Neural progenitor cell (in vitro differentiated cells): ENCODE measurements around the gene EVPLL. TPM values are rescaled to one million over a fixed set of nuclear protein-coding genes. Genes with fewer than 3 reads are reported as not detected.
"Not testable (repeated sequence)": the region's sequence is repeated elsewhere in the genome, so short reads cannot be mapped to it uniquely, and the experiment has no call there.

Experiments
- DNase-seq: peaks from one replicate; pipeline ENCODE4 v3.0.0-alpha.2; 2016; ENCODE audit warnings: low spot score
- H2AFZ ChIP-seq: fragments of 200-600 bp; sonication (generic); replicated peaks from 2 replicates; pipeline ENCODE4 v1.6.1; 2016; ENCODE audit warnings: antibody characterized with exemption
- H3F3A ChIP-seq: fragments of 200-600 bp; sonication (generic); 2 replicates; pipeline ENCODE4 v1.6.1; 2016; ENCODE audit warnings: antibody characterized with exemption, low read depth
- H3K27ac ChIP-seq: fragments of 200-600 bp; sonication (generic); 2 replicates; pipeline ENCODE4 v1.5.1; 2016; ENCODE audit warnings: mild to moderate bottlenecking
- H3K27me3 ChIP-seq: fragments of 200-600 bp; sonication (generic); 2 replicates; pipeline ENCODE4 v1.6.1; 2016; ENCODE audit warnings: mild to moderate bottlenecking, moderate library complexity
- H3K36me3 ChIP-seq: fragments of 200-600 bp; sonication (generic); 2 replicates; pipeline ENCODE4 v1.5.1; 2016
- H3K4me1 ChIP-seq: fragments of 200-600 bp; sonication (generic); 2 replicates; pipeline ENCODE4 v1.6.1; 2016; ENCODE audit warnings: mixed run types
- H3K4me2 ChIP-seq: fragments of 200-600 bp; sonication (generic); 2 replicates; pipeline ENCODE4 v1.6.1; 2016
- H3K4me3 ChIP-seq: fragments of 200-600 bp; sonication (generic); 2 replicates; pipeline ENCODE4 v1.5.1; 2016
- H3K79me2 ChIP-seq: fragments of 200-600 bp; sonication (generic); 2 replicates; pipeline ENCODE4 v1.6.1; 2016; ENCODE audit warnings: low read depth
- H3K9ac ChIP-seq: fragments of 200-600 bp; sonication (generic); 2 replicates; pipeline ENCODE4 v1.6.1; 2016
- H3K9me3 ChIP-seq: fragments of 200-600 bp; sonication (generic); 2 replicates; pipeline ENCODE4 v1.5.1; 2016; ENCODE audit warnings: low read depth
- H4K20me1 ChIP-seq: fragments of 200-600 bp; sonication (generic); 2 replicates; pipeline ENCODE4 v1.6.1; 2016; ENCODE audit warnings: low read depth
- H3K27ac Mint-ChIP-seq: 3 replicates; pipeline ENCODE4 v1.8.0; 2021; ENCODE audit warnings: mixed read lengths
- H3K27me3 Mint-ChIP-seq: 2 replicates; pipeline ENCODE4 v1.8.0; 2022; ENCODE audit warnings: low read depth, mild to moderate bottlenecking, inconsistent platforms, moderate library complexity, mixed read lengths; ENCODE audit not compliant: insufficient read depth
- H3K36me3 Mint-ChIP-seq: 3 replicates; pipeline ENCODE4 v1.8.0; 2021; ENCODE audit warnings: mixed read lengths
- H3K4me1 Mint-ChIP-seq: 3 replicates; pipeline ENCODE4 v1.8.0; 2021; ENCODE audit warnings: mixed read lengths
- H3K4me3 Mint-ChIP-seq: 3 replicates; pipeline ENCODE4 v1.8.0; 2021; ENCODE audit warnings: mild to moderate bottlenecking, moderate library complexity, mixed read lengths
- H3K9me3 Mint-ChIP-seq: 3 replicates; pipeline ENCODE4 v1.8.0; 2020; ENCODE audit warnings: mixed read lengths
- EZH2 ChIP-seq: fragments of 200-600 bp; sonication (generic); IDR thresholded peaks from 2 replicates; pipeline ENCODE4 v1.6.1; 2017; ENCODE audit warnings: antibody characterized with exemption, mild to moderate bottlenecking, moderate library complexity
- EZH2phosphoT487 ChIP-seq: fragments of 200-600 bp; sonication (generic); IDR thresholded peaks from 2 replicates; pipeline ENCODE4 v1.6.1; 2017; ENCODE audit warnings: antibody characterized with exemption
- total RNA-seq: library from RNA; depleted of rRNA; stranded (reverse); fragments of >200 nt; gene quantifications from 2 replicates; pipeline ENCODE4 v1.2.3, GENCODE V29; 2015; ENCODE audit warnings: low replicate concordance
- TF ChIP-seq, protein P1 (sequence below): fragments of 200-600 bp; sonication (generic); IDR thresholded peaks from 2 replicates; pipeline ENCODE4 v1.5.1; 2017; ENCODE audit warnings: antibody characterized with exemption, mild to moderate bottlenecking

EVPLL gene
- total RNA-seq, 1 donor from 2014 or later = not detected

DNA sequence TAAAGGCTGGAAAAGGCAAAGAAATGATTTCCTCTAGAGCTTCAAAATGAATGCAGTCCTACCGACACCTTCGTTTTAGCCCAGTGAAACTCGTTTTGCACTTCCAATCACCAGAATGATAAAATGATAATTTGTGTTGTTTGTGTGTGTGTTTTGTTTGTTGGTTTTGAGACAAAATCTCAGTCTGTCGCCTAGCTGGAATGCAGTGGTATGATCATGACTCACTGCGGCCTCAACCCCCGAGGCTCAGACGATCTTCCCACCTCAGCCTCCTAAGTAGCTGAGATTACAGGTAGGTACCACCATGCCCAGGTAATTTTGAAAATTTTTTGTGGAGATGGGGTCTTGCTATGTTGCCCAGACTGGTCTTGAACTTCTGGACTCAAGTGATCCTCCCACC lies 3.4 kb upstream of the EVPLL start:
- Mint-ChIP-seq H3K36me3 (no peaks in the 10 kb centered on the region), H3K27me3 (peaks cover 9% of the 10 kb centered on the region), H3K4me3 (no peak overlapping the region), H3K9me3 (peaks cover 2% of the 10 kb centered on the region), H3K4me1 (no peaks in the 10 kb centered on the region), H3K27ac (no peak overlapping the region)
- H3F3A ChIP-seq = no peaks in the 10 kb centered on the region
- H3K4me1 ChIP-seq = no peaks in the 10 kb centered on the region
- no peak overlapping the region for H3K4me3 ChIP-seq
- no peaks in the 10 kb centered on the region for H3K9me3 ChIP-seq
- no peaks in the 10 kb centered on the region for H3K79me2 ChIP-seq
- no peaks in the 10 kb centered on the region for H3K27me3 ChIP-seq
- DNase-seq = no peak
- no peak overlapping the region for H2AFZ ChIP-seq
- H4K20me1 ChIP-seq = no peaks in the 10 kb centered on the region
- H3K9ac ChIP-seq = no peak overlapping the region
- H3K36me3 ChIP-seq = no peaks in the 10 kb centered on the region
- TF ChIP-seq, protein P1, sequence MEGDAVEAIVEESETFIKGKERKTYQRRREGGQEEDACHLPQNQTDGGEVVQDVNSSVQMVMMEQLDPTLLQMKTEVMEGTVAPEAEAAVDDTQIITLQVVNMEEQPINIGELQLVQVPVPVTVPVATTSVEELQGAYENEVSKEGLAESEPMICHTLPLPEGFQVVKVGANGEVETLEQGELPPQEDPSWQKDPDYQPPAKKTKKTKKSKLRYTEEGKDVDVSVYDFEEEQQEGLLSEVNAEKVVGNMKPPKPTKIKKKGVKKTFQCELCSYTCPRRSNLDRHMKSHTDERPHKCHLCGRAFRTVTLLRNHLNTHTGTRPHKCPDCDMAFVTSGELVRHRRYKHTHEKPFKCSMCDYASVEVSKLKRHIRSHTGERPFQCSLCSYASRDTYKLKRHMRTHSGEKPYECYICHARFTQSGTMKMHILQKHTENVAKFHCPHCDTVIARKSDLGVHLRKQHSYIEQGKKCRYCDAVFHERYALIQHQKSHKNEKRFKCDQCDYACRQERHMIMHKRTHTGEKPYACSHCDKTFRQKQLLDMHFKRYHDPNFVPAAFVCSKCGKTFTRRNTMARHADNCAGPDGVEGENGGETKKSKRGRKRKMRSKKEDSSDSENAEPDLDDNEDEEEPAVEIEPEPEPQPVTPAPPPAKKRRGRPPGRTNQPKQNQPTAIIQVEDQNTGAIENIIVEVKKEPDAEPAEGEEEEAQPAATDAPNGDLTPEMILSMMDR = no peak
- no peak for TF ChIP-seq EZH2phosphoT487
- no peak overlapping the region for H3K27ac ChIP-seq
- H3K4me2 ChIP-seq = no peak overlapping the region

DNA sequence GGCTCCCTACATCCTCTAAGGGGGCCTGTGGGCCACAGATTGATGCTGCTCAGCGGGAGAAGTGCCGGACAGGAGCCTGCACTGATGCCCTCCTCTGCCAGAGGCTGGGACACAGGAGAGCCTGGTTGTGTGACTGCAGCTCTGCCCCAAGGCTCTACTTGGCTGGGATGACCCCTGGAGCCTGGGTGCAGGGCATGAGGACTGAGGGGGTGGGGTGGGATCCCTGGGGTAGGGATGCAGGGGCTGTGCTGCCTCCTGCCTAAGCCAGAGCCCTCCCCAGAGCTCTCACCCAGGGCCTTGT lies 577 bp downstream of the EVPLL start:
- Histone ChIP-seq H3K27me3 (no peaks in the 10 kb centered on the region), H3F3A (no peaks in the 10 kb centered on the region), H3K36me3 (no peaks in the 10 kb centered on the region), H3K4me1 (no peaks in the 10 kb centered on the region), H2AFZ (no peak overlapping the region), H3K4me2 (no peak overlapping the region), H4K20me1 (no peaks in the 10 kb centered on the region), H3K4me3 (no peak overlapping the region), H3K9ac (no peak overlapping the region), H3K9me3 (no peaks in the 10 kb centered on the region), H3K27ac (no peak overlapping the region), H3K79me2 (no peaks in the 10 kb centered on the region)
- peaks cover 2% of the 10 kb centered on the region for H3K9me3 Mint-ChIP-seq
- H3K4me3 Mint-ChIP-seq = no peak overlapping the region
- no peaks in the 10 kb centered on the region for H3K4me1 Mint-ChIP-seq
- H3K27me3 Mint-ChIP-seq = peaks cover 2% of the 10 kb centered on the region
- TF ChIP-seq, protein P1 = no peak
- no peak for TF ChIP-seq EZH2phosphoT487
- TF ChIP-seq EZH2 = no peak
- H3K27ac Mint-ChIP-seq = no peak overlapping the region
- no peaks in the 10 kb centered on the region for H3K36me3 Mint-ChIP-seq
- no peak for DNase-seq

DNA sequence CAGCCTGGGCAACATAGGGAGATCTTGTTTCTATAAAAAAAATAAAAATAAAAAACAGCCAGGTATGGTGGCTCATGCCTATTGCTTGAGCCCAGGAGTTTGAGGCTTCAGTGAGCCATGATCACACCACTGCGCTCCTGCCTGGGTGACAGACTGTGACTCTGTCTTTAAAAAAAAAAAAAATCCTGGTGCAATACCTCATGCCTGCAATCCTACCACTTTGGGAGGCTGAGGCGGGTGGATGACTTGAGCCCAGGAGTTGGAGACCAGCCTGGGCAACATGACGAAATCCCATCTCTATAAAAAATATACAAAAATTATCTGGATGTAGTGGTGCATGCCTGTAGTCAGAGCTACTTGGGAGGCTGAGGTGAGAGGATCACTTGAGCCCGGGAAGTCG lies 1.0 kb downstream of the EVPLL start:
- not testable (repeated sequence) for H3K27me3 ChIP-seq, H2AFZ ChIP-seq, H3K36me3 ChIP-seq, H3K4me3 Mint-ChIP-seq, H3K4me3 ChIP-seq, H3K27ac Mint-ChIP-seq, H3K9ac ChIP-seq, H3K4me1 ChIP-seq, H3K9me3 ChIP-seq, H3K36me3 Mint-ChIP-seq, H3F3A ChIP-seq, H3K79me2 ChIP-seq, H4K20me1 ChIP-seq, DNase-seq, H3K4me1 Mint-ChIP-seq, H3K27ac ChIP-seq, H3K9me3 Mint-ChIP-seq, H3K4me2 ChIP-seq, H3K27me3 Mint-ChIP-seq

DNA sequence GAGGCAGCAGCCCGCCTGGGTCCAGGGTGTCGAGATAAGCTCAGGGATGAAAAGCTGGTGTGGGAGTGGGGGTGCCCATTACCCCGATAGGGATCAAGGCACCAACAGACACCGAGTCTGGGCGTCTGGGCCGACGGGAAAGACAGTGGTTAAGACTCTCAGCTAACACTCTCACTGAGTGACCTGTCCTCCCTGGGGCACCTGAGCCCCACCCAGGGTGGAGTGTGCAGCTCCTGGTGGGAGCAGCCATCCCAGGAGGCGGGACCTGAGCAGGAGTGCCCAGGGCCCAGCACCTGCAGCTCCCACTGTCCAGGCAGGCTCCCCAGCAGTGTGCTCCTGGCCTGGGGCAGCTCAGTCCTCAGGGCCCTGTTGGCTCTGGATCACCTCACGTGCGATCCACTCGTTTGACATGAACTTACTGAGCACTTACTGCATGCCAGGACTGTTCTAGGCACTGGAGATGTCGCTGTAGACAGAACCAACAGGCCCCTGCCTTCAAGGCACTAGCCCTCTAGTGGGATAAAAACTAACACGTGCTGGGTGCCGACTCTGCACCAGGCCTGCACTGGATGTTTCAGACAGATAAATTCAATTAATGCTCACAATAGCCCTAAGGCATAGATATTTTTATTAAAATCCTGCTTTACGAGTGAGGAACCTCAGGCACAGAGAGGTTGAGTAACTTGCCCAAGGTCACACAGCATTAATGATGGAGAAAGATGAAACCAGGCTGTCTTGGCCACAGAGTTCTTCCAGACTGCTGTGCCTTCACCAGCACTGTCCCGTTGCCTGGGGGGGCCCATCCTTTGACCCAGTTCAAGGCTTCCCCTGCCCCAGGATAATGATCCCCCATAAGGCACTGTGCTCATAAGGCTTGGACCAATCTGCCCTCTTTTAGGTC lies 1.9 kb downstream of the EVPLL start:
- no peaks in the 10 kb centered on the region for H3K36me3 ChIP-seq
- no peak for DNase-seq

More for the DNA sequence above, 1.9 kb downstream of the EVPLL start:
- no peaks in the 10 kb centered on the region for H3K27me3 ChIP-seq
- Mint-ChIP-seq H3K27ac (no peak overlapping the region), H3K36me3 (no peaks in the 10 kb centered on the region), H3K4me3 (no peak overlapping the region), H3K9me3 (no peaks in the 10 kb centered on the region), H3K27me3 (peaks cover 2% of the 10 kb centered on the region), H3K4me1 (no peaks in the 10 kb centered on the region)
- H4K20me1 ChIP-seq = no peaks in the 10 kb centered on the region
- H3K4me2 ChIP-seq = no peak overlapping the region
- no peaks in the 10 kb centered on the region for H3F3A ChIP-seq
- H3K9me3 ChIP-seq = no peaks in the 10 kb centered on the region
- H3K4me1 ChIP-seq = no peaks in the 10 kb centered on the region
- H3K9ac ChIP-seq = no peak overlapping the region
- no peak overlapping the region for H2AFZ ChIP-seq
- H3K27ac ChIP-seq = no peak overlapping the region
- no peak overlapping the region for H3K4me3 ChIP-seq
- no peaks in the 10 kb centered on the region for H3K79me2 ChIP-seq
- TF ChIP-seq EZH2 (no peak), EZH2phosphoT487 (no peak)
- TF ChIP-seq, protein P1 = no peak
